Breast epithelium (tissue), 3 donors: Measurements from ENCODE around the gene SDC1.

ENCODE experiments used
- CTCF ChIP-seq, 3 donors: fragments of 450-650 bp; IDR thresholded peaks; one replicate each; pipeline ENCODE4 v1.5.1; 2016 to 2017; ENCODE audit warnings: antibody characterized with exemption in 3 of 3, mild to moderate bottlenecking in 3 of 3, moderate library complexity in 3 of 3
- POLR2A ChIP-seq: fragments of 450-650 bp; IDR thresholded peaks from one replicate; pipeline ENCODE4 v1.6.1; 2016; ENCODE audit warnings: antibody characterized with exemption, mild to moderate bottlenecking, moderate library complexity

GRCh38 chr2:20215183-20216040 is 9.5 kb downstream of the SDC1 start:
- TF ChIP-seq CTCF (IDR thresholded peaks at IDR 0.05) (no peak), POLR2A (no peak)
